Colonic mucosa (tissue), 4 donors: ENCODE data around the gene KCNK7. TPM values are rescaled to one million over a fixed set of nuclear protein-coding genes. Genes with fewer than 3 reads are reported as not detected.

ENCODE experiments used
- DNase-seq: peaks from one replicate; pipeline ENCODE4 v3.0.0-alpha.2; 2020
- H3K27ac ChIP-seq: fragments of 200-600 bp; one replicate; pipeline ENCODE4 v1.8.0; 2021
- H3K27me3 ChIP-seq: fragments of 200-600 bp; one replicate; pipeline ENCODE4 v1.8.0; 2021
- H3K36me3 ChIP-seq: fragments of 200-600 bp; one replicate; pipeline ENCODE4 v1.8.0; 2021
- H3K4me1 ChIP-seq: fragments of 200-600 bp; one replicate; pipeline ENCODE4 v1.8.0; 2021; ENCODE audit warnings: mild to moderate bottlenecking
- H3K4me3 ChIP-seq: fragments of 200-600 bp; one replicate; pipeline ENCODE4 v1.8.0; 2021
- H3K9ac ChIP-seq, 2 donors: one replicate each; pipeline ENCODE4 v1.7.0; 2013; ENCODE audit warnings: control low read depth in 2 of 2, low read depth in 2 of 2, low read length in 2 of 2
- H3K9me3 ChIP-seq: fragments of 200-600 bp; one replicate; pipeline ENCODE4 v1.8.0; 2021
- CTCF ChIP-seq: fragments of 200-600 bp; IDR thresholded peaks from one replicate; pipeline ENCODE4 v1.8.0; 2022; ENCODE audit warnings: antibody characterized with exemption, mild to moderate bottlenecking
- intact Hi-C: fragments of 100-400 bp; cut with DNase I; formaldehyde crosslinking; loops from one replicate; pipeline ENCODE4 v1.14.1; 2022
- total RNA-seq, 2 donors: library from RNA; stranded (reverse); fragmentation: NEBNext Ultra II Directional in 1 of 2; extraction: Animal tissue kit (Norgen Biotek cat#: 25700) in 1 of 2; gene quantifications; one replicate each; pipeline ENCODE4 v1.2.1, GENCODE V29; 2021
- donor health status: healthy.
- donor health status: DM: no; HTN: no; CAD: no.
- donor health status: DM: no; HTN: no; CAD: no.

The KCNK7 gene
- total RNA-seq, 2 donors from 2014 or later, result 0.40 to 0.69 TPM

- DNase-seq, result no peak
- intact Hi-C loops, result no loop called here
Measured at GRCh38 chr11:65562020-65562419, 33.6 kb downstream of the KCNK7 start.

GRCh38 chr11:65560555-65561418 lies 34.8 kb downstream of the KCNK7 start:
- Histone ChIP-seq H3K27me3 (no peaks in the 10 kb centered on the region), H3K9ac (peak overlapping the region in 1 of 2 donors; percentile 23), H3K36me3 (no peaks in the 10 kb centered on the region), H3K27ac (peak overlapping the region; percentile 82), H3K4me1 (peaks cover 24% of the 10 kb centered on the region), H3K9me3 (no peaks in the 10 kb centered on the region), H3K4me3 (no peak overlapping the region)
- TF ChIP-seq CTCF, result no peak
- intact Hi-C loops, result no loop called here
- peak; percentile 71 for DNase-seq

More at GRCh38 chr11:65562020-65562419, 33.6 kb downstream of the KCNK7 start:
- peaks cover 21% of the 10 kb centered on the region for H3K4me1 ChIP-seq
- no peak overlapping the region for H3K9ac ChIP-seq
- no peak overlapping the region for H3K4me3 ChIP-seq
- H3K9me3 ChIP-seq, result no peaks in the 10 kb centered on the region
- H3K27me3 ChIP-seq, result no peaks in the 10 kb centered on the region
- H3K27ac ChIP-seq, result no peak overlapping the region
- H3K36me3 ChIP-seq, result no peaks in the 10 kb centered on the region
- no peak for TF ChIP-seq CTCF

- Histone ChIP-seq H3K9ac (peak overlapping the region in 1 of 2 donors; percentile 23), H3K4me1 (peaks cover 31% of the 10 kb centered on the region), H3K27me3 (no peaks in the 10 kb centered on the region), H3K9me3 (no peaks in the 10 kb centered on the region), H3K27ac (peak overlapping the region; percentile 82), H3K4me3 (no peak overlapping the region), H3K36me3 (no peaks in the 10 kb centered on the region)
- intact Hi-C loops, result no loop called here
- no peak for TF ChIP-seq CTCF
- peak; percentile 63 for DNase-seq
Measured at GRCh38 chr11:65559951-65560537, 35.6 kb downstream of the KCNK7 start.

- Histone ChIP-seq H3K4me3 (no peak overlapping the region), H3K9ac (peak overlapping the region in 1 of 2 donors; percentile 46), H3K36me3 (no peaks in the 10 kb centered on the region), H3K27me3 (no peaks in the 10 kb centered on the region), H3K27ac (peak overlapping the region; percentile 82), H3K9me3 (no peaks in the 10 kb centered on the region), H3K4me1 (peaks cover 34% of the 10 kb centered on the region)
- intact Hi-C loops, result no loop called here
- no peak for TF ChIP-seq CTCF
- no peak for DNase-seq
Measured at GRCh38 chr11:65559535-65559934, 36.1 kb downstream of the KCNK7 start.

- no peak for TF ChIP-seq CTCF
- Histone ChIP-seq H3K9me3 (no peaks in the 10 kb centered on the region), H3K27me3 (no peaks in the 10 kb centered on the region), H3K9ac (peak overlapping the region; percentile 68 to 69), H3K27ac (peak overlapping the region; percentile 82), H3K4me1 (peaks cover 34% of the 10 kb centered on the region), H3K4me3 (peak overlapping the region; percentile 48), H3K36me3 (no peaks in the 10 kb centered on the region)
- intact Hi-C loops, result no loop called here
- DNase-seq, result peak; percentile 48
Measured at GRCh38 chr11:65558930-65559509, 36.6 kb downstream of the KCNK7 start.
